IMR-90 (cell line): Measurements from ENCODE around the gene B3GNT9. TPM values are rescaled to one million over a fixed set of nuclear protein-coding genes. Genes with fewer than 3 reads are reported as not detected.
A peak's percentile ranks its signal among the peaks of the same experiment; 100 is the strongest.

ENCODE experiments used
- ATAC-seq: fragments of 200-7000 bp; cut with Tn5 transposase; 2 replicates; pipeline ENCODE4 v1.9.1; 2020; ENCODE audit warnings: low read depth, mild to moderate bottlenecking, moderate library complexity
- BruUV-seq: library from RNA; stranded (reverse); fragments of 400-500 nt; replicated peaks from 2 replicates; lab custom pipeline; 2021; lab: Mats Ljungman, UMichigan
- CTCF ChIA-PET: fragments of 300-600 bp; formaldehyde crosslinking; extraction: SDS; loops from one replicate; lab custom pipeline; 2021; ENCODE audit warnings: antibody characterized with exemption; lab: Yijun Ruan, JAX
- POLR2A ChIA-PET: fragments of 300-600 bp; sonication (Branson Sonifier 250); formaldehyde crosslinking; loops from one replicate; lab custom pipeline; 2022; ENCODE audit warnings: antibody characterized with exemption; ENCODE audit not compliant: unreplicated experiment; lab: Charles Lee
- DNase-seq: peaks from one replicate; pipeline ENCODE4 v3.0.0; 2013
- H2AFZ ChIP-seq: replicated peaks from 2 replicates; pipeline ENCODE3; 2013; ENCODE audit warnings: low read length, mild to moderate bottlenecking; ENCODE audit not compliant: poor library complexity
- H2AK5ac ChIP-seq: 2 replicates; pipeline ENCODE4 v1.6.1; 2013; ENCODE audit warnings: low read depth, low read length, inconsistent platforms
- H2AK9ac ChIP-seq: replicated peaks from 2 replicates; pipeline ENCODE3; 2013; ENCODE audit warnings: mild to moderate bottlenecking, low read depth, low read length, moderate library complexity; ENCODE audit not compliant: poor library complexity
- H2BK120ac ChIP-seq: 2 replicates; pipeline ENCODE4 v1.6.1; 2013; ENCODE audit warnings: low read depth, low read length, inconsistent platforms
- H2BK15ac ChIP-seq: 3 replicates; pipeline ENCODE4 v1.6.1; 2013; ENCODE audit warnings: low read depth, low read length, inconsistent platforms
- H2BK20ac ChIP-seq: 2 replicates; pipeline ENCODE4 v1.6.1; 2013; ENCODE audit warnings: low read depth, mild to moderate bottlenecking, inconsistent platforms, low read length, moderate library complexity
- H2BK5ac ChIP-seq: 2 replicates; pipeline ENCODE4 v1.6.1; 2013; ENCODE audit warnings: mild to moderate bottlenecking, low read depth, low read length, inconsistent platforms; ENCODE audit not compliant: poor library complexity, severe bottlenecking
- H3K14ac ChIP-seq: replicated peaks from 2 replicates; pipeline ENCODE4 v1.6.1; 2013; ENCODE audit warnings: low read depth, low read length, inconsistent platforms
- H3K18ac ChIP-seq: 2 replicates; pipeline ENCODE4 v1.6.1; 2013; ENCODE audit warnings: low read depth, low read length, control low read depth
- H3K23ac ChIP-seq: 2 replicates; pipeline ENCODE4 v1.6.1; 2013; ENCODE audit warnings: low read depth, low read length, inconsistent platforms
- H3K27ac ChIP-seq: 2 replicates; pipeline ENCODE4 v1.5.1; 2013; ENCODE audit warnings: mild to moderate bottlenecking, control low read depth, low read length; ENCODE audit not compliant: insufficient read depth
- H3K27me3 ChIP-seq: 2 replicates; pipeline ENCODE4 v1.6.1; 2013; ENCODE audit warnings: low read length; ENCODE audit not compliant: control insufficient read depth, insufficient read depth
- H3K36me3 ChIP-seq: 2 replicates; pipeline ENCODE4 v1.6.1; 2013; ENCODE audit warnings: low read length, mixed read lengths; ENCODE audit not compliant: control insufficient read depth, insufficient read depth
- H3K4ac ChIP-seq: 2 replicates; pipeline ENCODE4 v1.6.1; 2013; ENCODE audit warnings: low read depth, low read length, inconsistent platforms
- H3K4me1 ChIP-seq: 2 replicates; pipeline ENCODE4 v1.6.1; 2013; ENCODE audit warnings: low read length, mixed read lengths; ENCODE audit not compliant: control insufficient read depth, insufficient read depth
- H3K4me2 ChIP-seq: 2 replicates; pipeline ENCODE4 v1.6.1; 2013; ENCODE audit warnings: low read depth, mild to moderate bottlenecking, control low read depth, low read length, moderate library complexity
- H3K4me3 ChIP-seq: 2 replicates; pipeline ENCODE4 v1.5.1; 2013; ENCODE audit warnings: low read depth, mild to moderate bottlenecking, control low read depth, low read length, moderate library complexity; ENCODE audit not compliant: insufficient read depth
- H3K56ac ChIP-seq: 2 replicates; pipeline ENCODE4 v1.6.1; 2013; ENCODE audit warnings: low read length, inconsistent platforms; ENCODE audit not compliant: insufficient read depth; ENCODE audit errors: extremely low read depth
- H3K79me1 ChIP-seq, 2 experiments: 2 replicates each; pipeline ENCODE4 v1.6.1; 2013; ENCODE audit warnings: low read length in 2 of 2, inconsistent platforms in 1 of 2, low read depth in 1 of 2
- H3K9ac ChIP-seq: 2 replicates; pipeline ENCODE4 v1.6.1; 2013; ENCODE audit warnings: low read depth, low read length, control low read depth
- H3K9me1 ChIP-seq: 2 replicates; pipeline ENCODE4 v1.6.1; 2013; ENCODE audit warnings: low read length, inconsistent platforms; ENCODE audit not compliant: insufficient read depth
- H3K9me3 ChIP-seq: 2 replicates; pipeline ENCODE4 v1.6.1; 2013; ENCODE audit warnings: low read length; ENCODE audit not compliant: control insufficient read depth, insufficient read depth
- H4K20me1 ChIP-seq: 2 replicates; pipeline ENCODE4 v1.6.1; 2013; ENCODE audit warnings: low read length, inconsistent platforms; ENCODE audit not compliant: insufficient read depth
- H4K5ac ChIP-seq: 2 replicates; pipeline ENCODE4 v1.6.1; 2013; ENCODE audit warnings: mild to moderate bottlenecking, low read depth, low read length, control low read depth
- H4K8ac ChIP-seq, 2 experiments: 2 replicates each; pipeline ENCODE4 v1.6.1; 2013; ENCODE audit warnings: low read depth in 2 of 2, low read length in 2 of 2, control low read depth in 1 of 2, inconsistent platforms in 1 of 2
- H4K91ac ChIP-seq: 2 replicates; pipeline ENCODE4 v1.6.1; 2013; ENCODE audit warnings: low read depth, low read length, inconsistent platforms; ENCODE audit not compliant: insufficient read depth
- BHLHE40 ChIP-seq: fragments of 150-350 bp; IDR thresholded peaks from 2 replicates; pipeline ENCODE4 v1.6.1; 2016; ENCODE audit warnings: mild to moderate bottlenecking, low read depth, low read length
- CHD1 ChIP-seq: IDR thresholded peaks from 2 replicates; pipeline ENCODE4 v1.6.1; 2012; ENCODE audit warnings: low read depth, low read length, improper control_type of control experiment
- ELK1 ChIP-seq: fragments of 150-350 bp; IDR thresholded peaks from 2 replicates; pipeline ENCODE4 v1.6.1; 2016; ENCODE audit warnings: low read depth, mild to moderate bottlenecking, low read length, moderate library complexity, borderline replicate concordance
- FOS ChIP-seq: fragments of 150-350 bp; IDR thresholded peaks from 2 replicates; pipeline ENCODE4 v1.6.1; 2016; ENCODE audit warnings: low read depth, low read length
- MAFK ChIP-seq: IDR thresholded peaks from 2 replicates; pipeline ENCODE4 v1.6.1; 2012; ENCODE audit warnings: low read depth, low read length, improper control_type of control experiment
- MXI1 ChIP-seq: IDR thresholded peaks from 2 replicates; pipeline ENCODE4 v1.6.1; 2012; ENCODE audit warnings: low read depth, mild to moderate bottlenecking, low read length, moderate library complexity, borderline replicate concordance
- NFE2L2 ChIP-seq: fragments of 150-350 bp; IDR thresholded peaks from 2 replicates; pipeline ENCODE4 v1.6.1; 2016; ENCODE audit warnings: low read depth, mild to moderate bottlenecking, low read length
- POLR2A ChIP-seq: IDR thresholded peaks from 2 replicates; pipeline ENCODE4 v1.6.1; 2012; ENCODE audit warnings: mild to moderate bottlenecking, low read depth, low read length
- SMC3 ChIP-seq: fragments of 150-350 bp; IDR thresholded peaks from 2 replicates; pipeline ENCODE4 v1.6.1; 2016; ENCODE audit warnings: low read depth, mild to moderate bottlenecking, antibody characterized with exemption, low read length, moderate library complexity
- USF2 ChIP-seq: fragments of 150-350 bp; IDR thresholded peaks from 2 replicates; pipeline ENCODE4 v1.6.1; 2017; ENCODE audit warnings: mild to moderate bottlenecking, antibody characterized with exemption, low read length, low read depth
- WGBS, 2 experiments: methylation state at CpG; one replicate each; pipeline versions ENCODE4 v1.1.5 to v1.1.7; 2013; ENCODE audit warnings: missing lambda C conversion rate in 2 of 2; ENCODE audit not compliant: insufficient read length in 1 of 2; ENCODE audit errors: extremely low coverage in 2 of 2; 5-methylcytosine and 5-hydroxymethylcytosine counted together
- dilution Hi-C: fragments of 300-500 bp; cut with HindIII; formaldehyde crosslinking; loops from one replicate; pipeline ENCODE4 v1.14.3; 2018; ENCODE audit warnings: low sequenced_read_pairs; ENCODE audit not compliant: unreplicated experiment
- in situ Hi-C: fragments of 300-500 bp; cut with MboI; formaldehyde crosslinking; loops from 3 replicates; pipeline ENCODE4 v1.14.3; 2019; ENCODE audit warnings: low sequenced_read_pairs, inconsistent platforms, mixed read lengths
- intact Hi-C: fragments of 100-400 bp; cut with micrococcal nuclease; formaldehyde crosslinking; loops from 2 replicates; pipeline ENCODE4 v1.10.0; 2022
- polyA plus RNA-seq, 3 experiments: library from polyadenylated mRNA; depleted of rRNA; stranded (reverse); fragments of >200 nt; gene quantifications; 2 replicates each; pipeline ENCODE4 v1.2.3, GENCODE V29; 2012; ENCODE audit warnings: low replicate concordance in 1 of 3
- total RNA-seq: library from RNA; depleted of rRNA; stranded (reverse); fragments of >200 nt; gene quantifications from 2 replicates; pipeline ENCODE4 v1.2.3, GENCODE V29; 2012

B3GNT9 gene
- total and polyA plus RNA-seq, 2 of the 4 experiments (the other 2 are of a cell fraction): 5.0 to 12.0 TPM

- WGBS, 2 experiments: 100% methylated on average over 4 of the region's 6 CpGs; no CpG with 5 or more reads in 1 of the 2 experiments
- no peak for TF ChIP-seq POLR2A
- TF ChIP-seq MAFK: no peak
- TF ChIP-seq BHLHE40: no peak
- TF ChIP-seq FOS: no peak
- no peak for TF ChIP-seq USF2
- no peak for TF ChIP-seq SMC3
- TF ChIP-seq NFE2L2: no peak
- TF ChIP-seq CHD1: no peak
- TF ChIP-seq ELK1: no peak
- no peak for TF ChIP-seq MXI1
- DNase-seq (no peak), ATAC-seq (no peak)
- no peak overlapping the region for H3K23ac ChIP-seq
- intact Hi-C loops: no loop called here
- peaks cover 9% of the 10 kb centered on the region for H3K4me1 ChIP-seq
- H2AK5ac ChIP-seq: no peak overlapping the region
- no peak overlapping the region for H3K4me2 ChIP-seq
- in situ Hi-C loops: no loop called here
- H3K14ac ChIP-seq: no peak overlapping the region
- peaks cover 23 to 41% of the 10 kb centered on the region in 2 experiments for H3K79me1 ChIP-seq
- H3K9me3 ChIP-seq: no peaks in the 10 kb centered on the region
- no peaks in the 10 kb centered on the region for H3K27me3 ChIP-seq
- peak overlapping the region; percentile 27; the same call in 1 of the 2 replicates for H3K4ac ChIP-seq
- ChIA-PET POLR2A (no interaction called here), CTCF (no interaction called here)
- no peak overlapping the region for H2AFZ ChIP-seq
- peaks cover 14% of the 10 kb centered on the region; the same call in 1 of the 2 replicates for H4K20me1 ChIP-seq
- no peak overlapping the region for H3K4me3 ChIP-seq
- BruUV-seq: no TSS peak
- no peak overlapping the region; the same call in 1 of the 2 replicates for H4K5ac ChIP-seq
- H4K8ac ChIP-seq: peak overlapping the region in 1 of 2 experiments; percentile 76; a peak in 1 of 4 replicates
- no peak overlapping the region for H3K56ac ChIP-seq
- H3K9ac ChIP-seq: no peak overlapping the region
- no peak overlapping the region for H2AK9ac ChIP-seq
- dilution Hi-C loops: no loop called here
- no peak overlapping the region for H3K18ac ChIP-seq
- H2BK5ac ChIP-seq: no peak overlapping the region
- peaks cover 7% of the 10 kb centered on the region for H3K9me1 ChIP-seq
- H4K91ac ChIP-seq: no peak overlapping the region
- H3K27ac ChIP-seq: no peak overlapping the region
- no peaks in the 10 kb centered on the region for H3K36me3 ChIP-seq
- no peak overlapping the region for H2BK20ac ChIP-seq
- no peak overlapping the region for H2BK15ac ChIP-seq
- H2BK120ac ChIP-seq: no peak overlapping the region
These were observed 42.3 kb downstream of the B3GNT9 start for GRCh38 chr16:67108489-67108888.
